HCT116 (cell line): ENCODE measurements around the gene ARHGEF38. TPM values are rescaled to one million over a fixed set of nuclear protein-coding genes. Genes with fewer than 3 reads are reported as not detected.

Experiments used
- ATAC-seq: fragments of 200-7000 bp; cut with Tn5 transposase; 2 replicates; pipeline ENCODE4 v1.9.1; 2020; ENCODE audit warnings: mild to moderate bottlenecking, moderate library complexity
- BruUV-seq: library from RNA; stranded (reverse); fragments of 400-500 nt; replicated peaks from 2 replicates; lab custom pipeline; 2021; lab: Mats Ljungman, UMichigan
- CTCF ChIA-PET: fragments of 300-600 bp; sonication (Branson Sonifier 250); formaldehyde crosslinking; loops from one replicate; lab custom pipeline; 2021; ENCODE audit warnings: antibody characterized with exemption; lab: Charles Lee
- POLR2A ChIA-PET: fragments of 300-600, 350-600 bp; sonication (Branson Sonifier 250); formaldehyde crosslinking; loops from one replicate; lab custom pipeline; 2021; ENCODE audit warnings: antibody characterized with exemption; lab: Charles Lee
- RAD21 ChIA-PET, 2 experiments: fragments of 300-600 bp; sonication (Branson Sonifier 250); formaldehyde crosslinking; loops; one replicate each; lab custom pipeline; 2023; ENCODE audit warnings: low total read pairs in 2 of 2; ENCODE audit not compliant: uncharacterized antibody in 2 of 2, unreplicated experiment in 2 of 2, low non-redundant PET in 1 of 2; lab: Charles Lee
- DNase-seq: peaks from one replicate; pipeline ENCODE4 v3.0.0-alpha.2; 2010; ENCODE audit warnings: low read depth, low spot score
- H2AFZ ChIP-seq: fragments of 200-600 bp; shearing (Covaris generic), sonication (generic); 2 replicates; pipeline ENCODE4 v1.6.1; 2017; ENCODE audit warnings: low read depth, mixed run types, mixed read lengths, antibody characterized with exemption, low read length; ENCODE audit not compliant: poor library complexity, severe bottlenecking
- H3K27ac ChIP-seq: 2 replicates; pipeline ENCODE4 v1.5.1; 2012; ENCODE audit warnings: low read depth, low read length
- H3K27me3 ChIP-seq: fragments of 200-600 bp; sonication (generic); 2 replicates; pipeline ENCODE4 v1.6.1; 2016; ENCODE audit warnings: mixed run types, low read length, mixed read lengths; ENCODE audit not compliant: insufficient read depth
- H3K36me3 ChIP-seq, 2 experiments: fragments of 200-500 bp in 1 of 2; fragments of 200-600 bp in 1 of 2; sonication (Bioruptor generic) in 1 of 2; sonication (generic) in 1 of 2; 2 replicates each; pipeline versions ENCODE4 v1.5.1 to v1.6.1; 2014 to 2016; ENCODE audit warnings: low read length in 2 of 2, inconsistent platforms in 1 of 2, mixed read lengths in 1 of 2, mixed run types in 1 of 2; ENCODE audit not compliant: insufficient read depth in 2 of 2, control insufficient read depth in 1 of 2
- H3K4me1 ChIP-seq, 2 experiments: fragments of 200-600 bp in 1 of 2; sonication (generic) in 1 of 2; 2 replicates each; pipeline versions ENCODE4 v1.5.1 to v1.6.1; 2012 to 2017; ENCODE audit warnings: low read length in 2 of 2, inconsistent platforms in 1 of 2, mild to moderate bottlenecking in 1 of 2, mixed read lengths in 1 of 2, mixed run types in 1 of 2, moderate library complexity in 1 of 2; ENCODE audit not compliant: insufficient read depth in 2 of 2, control insufficient read depth in 1 of 2
- H3K4me2 ChIP-seq: fragments of 200-600 bp; sonication (generic); 2 replicates; pipeline ENCODE4 v1.6.1; 2017; ENCODE audit warnings: mixed run types, low read length, mixed read lengths
- H3K4me3 ChIP-seq, 2 experiments: fragments of 200-600 bp in 1 of 2; sonication (generic) in 1 of 2; replicated peaks in 1 of 2; 2 replicates each; pipeline ENCODE4 v1.5.1; 2011 to 2016; ENCODE audit warnings: low read length in 2 of 2, control low read depth in 1 of 2, low read depth in 1 of 2, mild to moderate bottlenecking in 1 of 2, mixed read lengths in 1 of 2, mixed run types in 1 of 2
- H3K79me2 ChIP-seq: fragments of 200-600 bp; sonication (generic); 2 replicates; pipeline ENCODE4 v1.6.1; 2017; ENCODE audit warnings: mild to moderate bottlenecking, mixed run types, low read length, moderate library complexity, mixed read lengths; ENCODE audit not compliant: insufficient read depth
- H3K9ac ChIP-seq: fragments of 200-600 bp; sonication (generic); 2 replicates; pipeline ENCODE4 v1.6.1; 2016; ENCODE audit warnings: low read length, mixed read lengths
- H3K9me2 ChIP-seq: fragments of 200-600 bp; sonication (generic), shearing (Covaris generic); 2 replicates; pipeline ENCODE4 v1.6.1; 2017; ENCODE audit warnings: mixed run types, mild to moderate bottlenecking, moderate library complexity; ENCODE audit not compliant: insufficient read depth
- H3K9me3 ChIP-seq, 2 experiments: fragments of 200-500 bp in 1 of 2; fragments of 200-600 bp in 1 of 2; sonication (Bioruptor generic) in 1 of 2; sonication (generic) in 1 of 2; 2 replicates each; pipeline ENCODE4 v1.6.1; 2014 to 2017; ENCODE audit warnings: low read length in 2 of 2, mixed read lengths in 2 of 2, inconsistent platforms in 1 of 2, low read depth in 1 of 2, mild to moderate bottlenecking in 1 of 2, mixed run types in 1 of 2, moderate library complexity in 1 of 2; ENCODE audit not compliant: control insufficient read depth in 1 of 2, insufficient read depth in 1 of 2
- H4K20me1 ChIP-seq: fragments of 200-600 bp; sonication (generic), shearing (Covaris generic); 2 replicates; pipeline ENCODE4 v1.6.1; 2017; ENCODE audit warnings: mixed run types, mild to moderate bottlenecking, moderate library complexity; ENCODE audit not compliant: insufficient read depth
- ATF3 ChIP-seq: IDR thresholded peaks from 2 replicates; pipeline ENCODE4 v1.6.1; 2012
- CTCF ChIP-seq, 3 experiments: fragments of 200-600 bp in 1 of 3; sonication (generic) in 1 of 3; IDR thresholded peaks in 2 of 3; conservative IDR thresholded peaks in 1 of 3; 2 replicates each; pipeline ENCODE4 v1.5.1; 2012 to 2017; ENCODE audit warnings: low read depth in 2 of 3, low read length in 2 of 3, antibody characterized with exemption in 1 of 3, borderline replicate concordance in 1 of 3, control low read depth in 1 of 3, mild to moderate bottlenecking in 1 of 3, mixed read lengths in 1 of 3, mixed run types in 1 of 3, moderate library complexity in 1 of 3; ENCODE audit not compliant: insufficient read depth in 1 of 3
- ELF1 ChIP-seq: IDR thresholded peaks from 2 replicates; pipeline ENCODE4 v1.6.1; 2012; ENCODE audit warnings: low read depth, borderline replicate concordance
- EZH2 ChIP-seq: fragments of 200-600 bp; sonication (generic); IDR thresholded peaks from 2 replicates; pipeline ENCODE4 v1.6.1; 2017; ENCODE audit warnings: antibody characterized with exemption, mixed run types
- EZH2phosphoT487 ChIP-seq: fragments of 200-600 bp; IDR thresholded peaks from 2 replicates; pipeline ENCODE4 v1.6.1; 2018; ENCODE audit warnings: antibody characterized with exemption, borderline replicate concordance
- POLR2A ChIP-seq: IDR thresholded peaks from 2 replicates; pipeline ENCODE4 v1.7.0; 2011; ENCODE audit warnings: borderline replicate concordance; ENCODE audit not compliant: insufficient read depth, insufficient read length; ENCODE audit errors: extremely low read depth
- RAD21 ChIP-seq: IDR thresholded peaks from 2 replicates; pipeline ENCODE4 v1.6.1; 2012; ENCODE audit warnings: low read depth, mild to moderate bottlenecking
- REST ChIP-seq: IDR thresholded peaks from 2 replicates; pipeline ENCODE4 v1.6.1; 2012; ENCODE audit warnings: low read depth
- SIN3A ChIP-seq: IDR thresholded peaks from 2 replicates; pipeline ENCODE4 v1.6.1; 2012; ENCODE audit warnings: low read depth
- TCF7L2 ChIP-seq: IDR thresholded peaks from 2 replicates; pipeline ENCODE4 v1.7.0; 2011; ENCODE audit warnings: borderline replicate concordance, inconsistent platforms; ENCODE audit not compliant: insufficient read depth, insufficient read length; ENCODE audit errors: extremely low read depth
- YY1 ChIP-seq: IDR thresholded peaks from 2 replicates; pipeline ENCODE4 v1.6.1; 2011; ENCODE audit warnings: low read length, low read depth, moderate library complexity, mild to moderate bottlenecking; ENCODE audit not compliant: insufficient replicate concordance; ENCODE audit errors: extremely low read depth
- ZBTB33 ChIP-seq: IDR thresholded peaks from 2 replicates; pipeline ENCODE4 v1.6.1; 2011; ENCODE audit warnings: mild to moderate bottlenecking, low read length, moderate library complexity; ENCODE audit not compliant: insufficient replicate concordance; ENCODE audit errors: extremely low read depth
- intact Hi-C: fragments of 100-400 bp; cut with micrococcal nuclease; formaldehyde crosslinking; loops from 2 replicates; pipeline ENCODE4 v1.10.0; 2022
- total RNA-seq: library from RNA; stranded (reverse); gene quantifications from one replicate; pipeline ENCODE4 v1.2.1, GENCODE V29; 2021; ENCODE audit not compliant: unreplicated experiment

ARHGEF38 gene
- total RNA-seq, 1 experiment from 2014 or later = not detected

- H4K20me1 ChIP-seq = no peaks in the 10 kb centered on the region
- H3K36me3 ChIP-seq = no peaks in the 10 kb centered on the region
- H3K79me2 ChIP-seq = no peaks in the 10 kb centered on the region
- H3K4me2 ChIP-seq = no peak overlapping the region
- CTCF ChIA-PET = no interaction called here
- no TSS peak for BruUV-seq
- DNase-seq (no peak), ATAC-seq (no peak)
- no peak overlapping the region for H3K4me3 ChIP-seq
- H3K27ac ChIP-seq = no peak overlapping the region
- H3K4me1 ChIP-seq = no peaks in the 10 kb centered on the region
- H3K9me2 ChIP-seq = no peaks in the 10 kb centered on the region
- no peak overlapping the region for H3K9ac ChIP-seq
- no peak overlapping the region for H2AFZ ChIP-seq
- H3K9me3 ChIP-seq = no peaks in the 10 kb centered on the region
- RAD21 ChIA-PET = no interaction called here
- H3K27me3 ChIP-seq = no peaks in the 10 kb centered on the region
- intact Hi-C loops = no loop called here
- POLR2A ChIA-PET = no interaction called here
- TF ChIP-seq EZH2 = no peak
- TF ChIP-seq REST = no peak
- no peak for TF ChIP-seq TCF7L2
- TF ChIP-seq POLR2A = no peak
- TF ChIP-seq YY1 = no peak
Measured at GRCh38 chr4:105645440-105645839, 93.0 kb downstream of the ARHGEF38 start.

- H3K4me2 ChIP-seq = no peak overlapping the region
- no peak overlapping the region for H2AFZ ChIP-seq
- H3K4me3 ChIP-seq = no peak overlapping the region
- no peaks in the 10 kb centered on the region for H3K79me2 ChIP-seq
- H3K27me3 ChIP-seq = no peaks in the 10 kb centered on the region
- no peaks in the 10 kb centered on the region for H3K9me2 ChIP-seq
- no peak overlapping the region for H3K27ac ChIP-seq
- intact Hi-C loops = no loop called here
- CTCF ChIA-PET = no interaction called here
- BruUV-seq = no TSS peak
- POLR2A ChIA-PET = no interaction called here
- ATAC-seq (no peak), DNase-seq (no peak)
- H3K9ac ChIP-seq = no peak overlapping the region
- H3K9me3 ChIP-seq = no peaks in the 10 kb centered on the region
- no peaks in the 10 kb centered on the region for H4K20me1 ChIP-seq
- no peaks in the 10 kb centered on the region for H3K36me3 ChIP-seq
- RAD21 ChIA-PET = no interaction called here
- no peaks in the 10 kb centered on the region for H3K4me1 ChIP-seq
- TF ChIP-seq ATF3 = no peak
- no peak for TF ChIP-seq RAD21
- no peak for TF ChIP-seq EZH2phosphoT487
- TF ChIP-seq ELF1 = no peak
- TF ChIP-seq ZBTB33 = no peak
- no peak for TF ChIP-seq EZH2
- no peak for TF ChIP-seq CTCF (IDR thresholded peaks at IDR 0.05 in 2 of 3, conservative IDR thresholded peaks at IDR 0.05 in 1 of 3; ENCODE audit: borderline replicate concordance in 1 of 3, insufficient read depth in 1 of 3, low read depth in 2 of 3, low read length in 2 of 3)
- TF ChIP-seq SIN3A = no peak
Measured at GRCh38 chr4:105650190-105650589, 97.8 kb downstream of the ARHGEF38 start.
